Epidermal melanocyte (primary cell): ENCODE measurements around the gene ABHD17A.
A peak's percentile ranks its signal among the peaks of the same experiment; 100 is the strongest.
"Not testable (repeated sequence)": the region's sequence is repeated elsewhere in the genome, so short reads cannot be mapped to it uniquely, and the experiment has no call there.

Experiments used
- DNase-seq: peaks from one replicate; pipeline ENCODE4 v3.0.0; 2011; ENCODE audit warnings: low spot score; ENCODE audit not compliant: insufficient read length

Gene ABHD17A

GRCh38 chr19:1910177-1910576 is 24.9 kb upstream of the ABHD17A start:
- no peak for DNase-seq

GRCh38 chr19:1909761-1910080 is 24.4 kb upstream of the ABHD17A start:
- DNase-seq = no peak

- DNase-seq = no peak
Measured at GRCh38 chr19:1908364-1908678, 23.0 kb upstream of the ABHD17A start.

- no peak for DNase-seq
Measured at GRCh38 chr19:1907563-1908363, 22.5 kb upstream of the ABHD17A start.

GRCh38 chr19:1906985-1907562 is 21.8 kb upstream of the ABHD17A start:
- no peak for DNase-seq

GRCh38 chr19:1905863-1906375 is 20.6 kb upstream of the ABHD17A start:
- DNase-seq = no peak

- peak; percentile 88 for DNase-seq
Measured at GRCh38 chr19:1905110-1905862, 20.0 kb upstream of the ABHD17A start, which contains the start of the genes ADAT3 and SCAMP4. Gene ADAT3, plus strand, starts transcription at chr19:1905399. Its CDS starts 6,649 bp downstream, at chr19:1912048. Gene SCAMP4, plus strand, starts transcription at chr19:1905399. Its CDS starts 9,621 bp downstream, at chr19:1915020.

GRCh38 chr19:1904860-1905109 is 19.5 kb upstream of the ABHD17A start:
- no peak for DNase-seq

GRCh38 chr19:1902923-1903322 is 17.6 kb upstream of the ABHD17A start:
- DNase-seq = no peak

- no peak for DNase-seq
Measured at GRCh38 chr19:1901940-1902404, 16.7 kb upstream of the ABHD17A start.

GRCh38 chr19:1896508-1896907 is 11.2 kb upstream of the ABHD17A start:
- DNase-seq = no peak

GRCh38 chr19:1893791-1894190 is 8.5 kb upstream of the ABHD17A start:
- DNase-seq = no peak

- DNase-seq = no peak
Measured at GRCh38 chr19:1889907-1890306, 4.6 kb upstream of the ABHD17A start.

GRCh38 chr19:1888385-1888784 is 3.1 kb upstream of the ABHD17A start:
- no peak for DNase-seq

GRCh38 chr19:1886360-1886759 is 1.1 kb upstream of the ABHD17A start:
- not testable (repeated sequence) for DNase-seq

- DNase-seq = peak; percentile 22
Measured at GRCh38 chr19:1884719-1885334, 469 bp downstream of the ABHD17A start.

GRCh38 chr19:1884291-1884718 is 991 bp downstream of the ABHD17A start:
- DNase-seq = peak; percentile 16

GRCh38 chr19:1883784-1884183 is 1.5 kb downstream of the ABHD17A start:
- DNase-seq = no peak

- peak; percentile 10 for DNase-seq
Measured at GRCh38 chr19:1882786-1883692, 2.3 kb downstream of the ABHD17A start.

- peak; percentile 13 for DNase-seq
Measured at GRCh38 chr19:1882089-1882785, 3.1 kb downstream of the ABHD17A start.
